MM.1S (cell line): ENCODE results near the gene AFG1L.

ENCODE experiments used
- DNase-seq: peaks from one replicate; pipeline ENCODE4 v3.0.0-alpha.2; 2015
- H2AFZ ChIP-seq: fragments of 300-600 bp; sonication (generic); 2 replicates; pipeline ENCODE4 v1.6.0; 2016; ENCODE audit warnings: antibody characterized with exemption, low read length
- H3F3A ChIP-seq: fragments of 300-600 bp; sonication (generic); 2 replicates; pipeline ENCODE4 v1.6.1; 2016; ENCODE audit warnings: mild to moderate bottlenecking, antibody characterized with exemption, low read length, moderate library complexity, mixed read lengths; ENCODE audit not compliant: insufficient read depth
- H3K27ac ChIP-seq: fragments of 300-600 bp; sonication (generic); 2 replicates; pipeline ENCODE4 v1.5.1; 2016; ENCODE audit warnings: mild to moderate bottlenecking, low read length
- H3K27me3 ChIP-seq: fragments of 300-600 bp; sonication (generic); replicated peaks from 2 replicates; pipeline ENCODE4 v1.6.0; 2016; ENCODE audit warnings: low read length; ENCODE audit not compliant: insufficient read depth
- H3K36me3 ChIP-seq: fragments of 300-600 bp; sonication (generic); replicated peaks from 2 replicates; pipeline ENCODE4 v1.6.1; 2016; ENCODE audit warnings: mild to moderate bottlenecking, low read length, mixed read lengths; ENCODE audit not compliant: insufficient read depth
- H3K4me1 ChIP-seq: fragments of 300-600 bp; sonication (generic); 2 replicates; pipeline ENCODE4 v1.6.1; 2016; ENCODE audit warnings: low read length, mixed read lengths
- H3K4me2 ChIP-seq: fragments of 300-600 bp; sonication (generic); 2 replicates; pipeline ENCODE4 v1.6.0; 2016; ENCODE audit warnings: low read depth, low read length
- H3K4me3 ChIP-seq: fragments of 300-600 bp; sonication (generic); 2 replicates; pipeline ENCODE4 v1.5.1; 2016; ENCODE audit warnings: low read length, mixed read lengths
- H3K79me2 ChIP-seq: fragments of 300-600 bp; sonication (generic); 2 replicates; pipeline ENCODE4 v1.6.1; 2016; ENCODE audit warnings: mixed run types, low read length, mixed read lengths
- H3K9ac ChIP-seq: fragments of 300-600 bp; sonication (generic); 2 replicates; pipeline ENCODE4 v1.6.1; 2016; ENCODE audit warnings: low read length, mixed read lengths
- H3K9me2 ChIP-seq: fragments of 300-600 bp; sonication (generic); replicated peaks from 2 replicates; pipeline ENCODE4 v1.6.1; 2016; ENCODE audit warnings: mild to moderate bottlenecking, low read length, mixed read lengths; ENCODE audit not compliant: insufficient read depth
- H3K9me3 ChIP-seq: fragments of 300-600 bp; sonication (generic); replicated peaks from 2 replicates; pipeline ENCODE4 v1.6.1; 2016; ENCODE audit warnings: mild to moderate bottlenecking, low read length, mixed read lengths; ENCODE audit not compliant: insufficient read depth
- H4K20me1 ChIP-seq: fragments of 300-600 bp; sonication (generic); 2 replicates; pipeline ENCODE4 v1.6.1; 2016; ENCODE audit warnings: mild to moderate bottlenecking, low read length, moderate library complexity, mixed read lengths; ENCODE audit not compliant: insufficient read depth
- EZH2 ChIP-seq: fragments of 300-600 bp; sonication (generic); optimal IDR thresholded peaks from 2 replicates; pipeline ENCODE3; 2017; ENCODE audit warnings: low read depth, mild to moderate bottlenecking, antibody characterized with exemption, low read length, mixed read lengths
- EZH2phosphoT487 ChIP-seq: fragments of 300-600 bp; sonication (generic); IDR thresholded peaks from 2 replicates; pipeline ENCODE4 v1.6.1; 2018; ENCODE audit warnings: antibody characterized with exemption, low read length
- TF ChIP-seq, protein P1 (sequence below): fragments of 300-600 bp; sonication (generic); IDR thresholded peaks from 2 replicates; pipeline ENCODE4 v1.5.1; 2016; ENCODE audit warnings: antibody characterized with exemption, low read length, mixed read lengths

AFG1L gene

DNA sequence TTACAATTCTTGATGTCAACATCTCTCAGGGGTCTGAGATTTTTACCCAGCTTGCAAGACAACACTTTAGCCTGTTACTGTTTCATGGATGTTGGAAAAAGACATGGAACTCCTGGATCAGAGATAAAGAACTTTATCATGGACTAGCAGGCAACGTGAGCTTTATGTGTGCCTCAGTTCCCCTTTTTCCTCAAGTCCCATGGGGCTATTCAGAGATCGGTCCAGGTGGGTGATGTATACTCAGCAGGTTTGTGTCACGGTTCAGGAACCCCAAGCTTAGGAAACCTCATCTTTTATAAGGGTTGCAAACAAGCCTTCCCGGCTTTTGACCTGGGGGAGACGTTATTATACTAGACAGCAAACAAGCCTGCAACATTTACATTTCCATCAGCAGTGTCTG is 15.0 kb downstream of the AFG1L start:
- H4K20me1 ChIP-seq, result no peaks in the 10 kb centered on the region
- no peaks in the 10 kb centered on the region for H3K9me3 ChIP-seq
- H3K27me3 ChIP-seq, result no peaks in the 10 kb centered on the region
- TF ChIP-seq, protein P1, sequence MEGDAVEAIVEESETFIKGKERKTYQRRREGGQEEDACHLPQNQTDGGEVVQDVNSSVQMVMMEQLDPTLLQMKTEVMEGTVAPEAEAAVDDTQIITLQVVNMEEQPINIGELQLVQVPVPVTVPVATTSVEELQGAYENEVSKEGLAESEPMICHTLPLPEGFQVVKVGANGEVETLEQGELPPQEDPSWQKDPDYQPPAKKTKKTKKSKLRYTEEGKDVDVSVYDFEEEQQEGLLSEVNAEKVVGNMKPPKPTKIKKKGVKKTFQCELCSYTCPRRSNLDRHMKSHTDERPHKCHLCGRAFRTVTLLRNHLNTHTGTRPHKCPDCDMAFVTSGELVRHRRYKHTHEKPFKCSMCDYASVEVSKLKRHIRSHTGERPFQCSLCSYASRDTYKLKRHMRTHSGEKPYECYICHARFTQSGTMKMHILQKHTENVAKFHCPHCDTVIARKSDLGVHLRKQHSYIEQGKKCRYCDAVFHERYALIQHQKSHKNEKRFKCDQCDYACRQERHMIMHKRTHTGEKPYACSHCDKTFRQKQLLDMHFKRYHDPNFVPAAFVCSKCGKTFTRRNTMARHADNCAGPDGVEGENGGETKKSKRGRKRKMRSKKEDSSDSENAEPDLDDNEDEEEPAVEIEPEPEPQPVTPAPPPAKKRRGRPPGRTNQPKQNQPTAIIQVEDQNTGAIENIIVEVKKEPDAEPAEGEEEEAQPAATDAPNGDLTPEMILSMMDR, result no peak
- TF ChIP-seq EZH2phosphoT487 (no peak), EZH2 (no peak)
- DNase-seq, result no peak
- H3K9me2 ChIP-seq, result no peaks in the 10 kb centered on the region
- no peak overlapping the region for H3K4me2 ChIP-seq
- H3F3A ChIP-seq, result no peaks in the 10 kb centered on the region
- peaks cover 5% of the 10 kb centered on the region; the same call in 1 of the 2 replicates for H3K4me1 ChIP-seq
- no peak overlapping the region for H3K9ac ChIP-seq
- H3K4me3 ChIP-seq, result no peak overlapping the region
- no peaks in the 10 kb centered on the region for H3K36me3 ChIP-seq
- no peaks in the 10 kb centered on the region for H3K79me2 ChIP-seq
- H2AFZ ChIP-seq, result no peak overlapping the region
- H3K27ac ChIP-seq, result no peak overlapping the region

DNA sequence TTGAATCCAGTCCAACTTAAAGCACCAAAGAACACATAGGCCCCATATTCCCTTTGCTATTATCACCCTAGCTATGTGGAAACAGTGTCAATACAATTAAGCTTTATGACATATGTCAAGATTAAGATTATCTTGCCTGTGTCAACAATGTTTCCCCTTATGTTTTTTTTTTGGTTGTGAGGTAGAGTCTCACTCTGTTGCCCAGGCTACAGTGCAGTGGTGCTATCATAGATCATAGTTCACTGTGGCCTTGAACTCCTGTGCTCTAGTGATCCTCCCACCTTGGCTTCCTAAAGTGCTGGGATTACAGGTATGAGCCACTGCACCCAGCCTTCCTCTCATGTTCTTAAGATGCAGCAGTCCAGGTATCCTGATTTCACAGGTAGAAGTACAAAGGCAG is 17.8 kb downstream of the AFG1L start:
- Histone ChIP-seq H3K27me3 (no peaks in the 10 kb centered on the region), H3K9me2 (no peaks in the 10 kb centered on the region), H3K9me3 (no peaks in the 10 kb centered on the region), H3K79me2 (no peaks in the 10 kb centered on the region), H3K4me2 (no peak overlapping the region), H3K36me3 (no peaks in the 10 kb centered on the region), H3K27ac (no peak overlapping the region), H2AFZ (no peak overlapping the region), H3K4me3 (no peak overlapping the region), H4K20me1 (no peaks in the 10 kb centered on the region), H3K4me1 (peaks cover 5% of the 10 kb centered on the region; the same call in 1 of the 2 replicates), H3F3A (no peaks in the 10 kb centered on the region), H3K9ac (no peak overlapping the region)
- TF ChIP-seq, protein P1, result no peak
- TF ChIP-seq EZH2 (no peak), EZH2phosphoT487 (no peak)
- DNase-seq, result no peak

DNA sequence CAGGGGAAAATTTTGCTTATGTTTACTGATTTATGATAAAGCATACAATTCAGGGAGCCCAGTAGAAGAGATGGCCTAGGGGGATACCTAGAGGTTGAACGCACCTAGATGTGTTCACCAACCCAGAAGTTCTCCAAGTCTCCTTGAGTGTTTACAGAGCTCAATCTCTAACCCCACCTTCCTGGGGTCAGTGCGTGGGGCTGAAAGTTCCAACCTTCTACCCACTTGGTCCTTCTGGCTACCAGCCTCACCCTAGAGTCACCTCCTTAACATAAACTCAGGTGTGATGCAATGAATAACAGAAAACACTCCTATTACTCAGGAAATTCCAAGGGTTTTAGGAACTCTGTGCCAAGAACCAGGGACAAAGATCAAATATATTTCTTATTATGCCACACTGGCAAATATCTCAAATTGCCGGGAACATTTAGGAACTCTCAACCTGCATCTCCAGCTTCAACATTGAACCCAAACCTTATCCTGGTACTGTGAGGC is 26.4 kb downstream of the AFG1L start:
- Histone ChIP-seq H3K9ac (no peak overlapping the region), H3K79me2 (no peaks in the 10 kb centered on the region), H3K9me3 (no peaks in the 10 kb centered on the region), H3K27me3 (no peaks in the 10 kb centered on the region), H3K9me2 (no peaks in the 10 kb centered on the region), H3K36me3 (no peaks in the 10 kb centered on the region), H3K4me2 (no peak overlapping the region), H2AFZ (no peak overlapping the region), H3K4me3 (no peak overlapping the region), H4K20me1 (no peaks in the 10 kb centered on the region), H3K27ac (no peak overlapping the region), H3F3A (no peaks in the 10 kb centered on the region), H3K4me1 (no peaks in the 10 kb centered on the region)
- TF ChIP-seq EZH2, result no peak
- TF ChIP-seq, protein P1, result no peak
- TF ChIP-seq EZH2phosphoT487, result no peak
- DNase-seq, result no peak
